GM10248 (cell line): ENCODE measurements around the gene SPECC1.

Experiments used
- CTCF ChIA-PET: fragments of 300-600 bp; sonication (Branson Sonifier 250); formaldehyde crosslinking; extraction: SDS; loops from one replicate; lab custom pipeline; 2021; ENCODE audit warnings: antibody characterized with exemption; lab: Yijun Ruan, JAX
- POLR2A ChIA-PET: fragments of 350-650 bp; sonication (Branson Sonifier 250); formaldehyde crosslinking; extraction: SDS; loops from one replicate; lab custom pipeline; 2020; ENCODE audit warnings: antibody characterized with exemption; lab: Yijun Ruan, JAX
- DNase-seq: peaks from one replicate; pipeline ENCODE4 v3.0.0; 2012; ENCODE audit errors: extremely low spot score
- CTCF ChIP-seq: IDR thresholded peaks from 2 replicates; pipeline ENCODE4 v1.5.1; 2012; ENCODE audit warnings: mild to moderate bottlenecking, low read depth; ENCODE audit errors: extremely low read depth, missing control alignments, control extremely low read depth

Gene SPECC1

GRCh38 chr17:20289984-20290383 lies 280.8 kb downstream of the SPECC1 start:
- ChIA-PET CTCF (interaction anchor here (1.0 kb wide), 2 partner anchors 12 to 50 kb away, joined by 3 read pairs; no protein-coding TSS in a partner anchor), POLR2A (no interaction called here)
- no peak for TF ChIP-seq CTCF
- DNase-seq, result no peak

DNA sequence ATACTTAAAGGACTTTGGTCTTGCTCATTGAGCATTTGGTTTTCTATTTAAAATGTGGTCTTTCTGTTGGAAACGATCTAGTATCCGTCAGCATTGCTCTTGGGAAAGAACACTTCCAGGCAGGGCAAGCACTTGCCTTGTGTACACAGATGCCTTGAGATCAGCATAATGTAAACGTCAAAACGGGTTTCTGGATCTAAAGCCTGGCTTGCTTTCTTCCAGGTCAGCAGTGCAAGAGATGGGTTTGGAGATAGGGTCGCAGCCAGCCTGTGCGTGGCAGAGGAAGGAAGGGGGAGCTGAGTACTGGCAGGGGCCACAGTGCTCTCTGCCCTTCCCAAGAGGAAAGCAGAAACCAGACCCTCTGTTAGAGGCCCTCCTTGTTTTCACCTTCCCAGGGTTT lies 282.7 kb downstream of the SPECC1 start:
- DNase-seq, result no peak

GRCh38 chr17:20293501-20293900 lies 284.3 kb downstream of the SPECC1 start:
- TF ChIP-seq CTCF, result no peak
- no peak for DNase-seq
- POLR2A ChIA-PET, result no interaction called here
- CTCF ChIA-PET, result interaction anchor here (1.0 kb wide), 1 partner anchor 171 kb away, joined by 4 read pairs; no protein-coding TSS in a partner anchor

More for the DNA sequence above, 282.7 kb downstream of the SPECC1 start:
- no peak for TF ChIP-seq CTCF
- POLR2A ChIA-PET, result interaction anchor here (0.6 kb wide), 1 partner anchor 282 kb away, joined by 8 read pairs; no protein-coding TSS in a partner anchor
- CTCF ChIA-PET, result interaction anchor here (1.4 kb wide), 1 partner anchor 14 kb away, joined by 4 read pairs; no protein-coding TSS in a partner anchor

DNA sequence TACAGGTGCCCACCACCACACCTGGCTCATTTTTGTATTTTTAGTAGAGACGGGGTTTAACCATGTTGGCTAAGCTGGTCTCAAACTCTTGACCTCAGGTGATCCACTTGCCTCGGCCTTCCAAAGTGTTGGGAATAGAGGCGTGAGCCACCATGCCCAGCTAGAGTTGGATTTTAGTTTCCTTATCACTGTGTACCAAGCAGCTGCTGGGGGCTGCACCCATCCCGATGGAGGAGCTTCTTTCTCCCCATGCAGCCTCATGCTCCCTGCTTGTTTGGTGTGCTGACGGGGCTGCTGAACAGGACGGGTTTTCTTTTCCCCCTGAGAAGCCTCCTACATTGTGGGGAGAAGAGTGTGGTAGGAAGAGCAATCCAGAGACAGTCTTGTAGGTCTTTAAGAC lies 285.0 kb downstream of the SPECC1 start:
- POLR2A ChIA-PET, result no interaction called here
- TF ChIP-seq CTCF, result no peak
- no peak for DNase-seq
- CTCF ChIA-PET, result interaction anchor here (1.0 kb wide), 1 partner anchor 172 kb away, joined by 4 read pairs; no protein-coding TSS in a partner anchor

- no peak for DNase-seq
- CTCF ChIA-PET, result interaction anchor here (1.4 kb wide), 1 partner anchor 177 kb away, joined by 4 read pairs; no protein-coding TSS in a partner anchor
- POLR2A ChIA-PET, result interaction anchor here (0.6 kb wide), 1 partner anchor 8 kb away, joined by 3 read pairs; no protein-coding TSS in a partner anchor
- TF ChIP-seq CTCF, result no peak
These were observed 289.9 kb downstream of the SPECC1 start for GRCh38 chr17:20299013-20299412.

DNA sequence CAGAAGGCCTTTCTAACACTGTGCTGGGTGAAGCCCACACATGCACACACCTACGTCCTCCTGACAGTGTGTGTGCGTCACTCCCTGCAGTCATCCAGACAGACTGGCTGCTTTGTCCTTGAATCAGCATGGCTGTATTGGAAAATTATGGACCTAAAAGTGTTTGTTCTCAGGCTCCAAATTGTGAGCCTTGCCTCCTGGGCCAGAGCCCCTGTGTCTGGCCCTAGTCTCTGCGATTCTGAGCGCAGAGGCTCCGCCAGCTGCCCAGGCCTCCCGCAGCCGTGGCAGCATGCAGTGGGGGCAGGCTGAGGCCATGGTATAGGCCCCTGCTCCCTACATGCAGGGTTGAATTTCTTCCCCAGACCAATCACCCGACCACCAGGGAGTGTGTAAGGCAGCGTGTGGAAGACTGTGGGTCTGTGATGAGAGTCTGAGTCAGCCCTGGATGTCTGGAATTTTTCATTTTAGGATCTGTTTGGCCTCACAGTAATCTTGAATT lies 291.3 kb downstream of the SPECC1 start:
- ChIA-PET POLR2A (no interaction called here), CTCF (no interaction called here)
- DNase-seq, result no peak
- TF ChIP-seq CTCF, result no peak
